GF-D8 (cell line): Measurements from ENCODE around the gene RPGR.

ENCODE experiments used
- DNase-seq: peaks from one replicate; lab custom pipeline; 2025; lab: John Stamatoyannopoulos, UW

The RPGR gene

DNA sequence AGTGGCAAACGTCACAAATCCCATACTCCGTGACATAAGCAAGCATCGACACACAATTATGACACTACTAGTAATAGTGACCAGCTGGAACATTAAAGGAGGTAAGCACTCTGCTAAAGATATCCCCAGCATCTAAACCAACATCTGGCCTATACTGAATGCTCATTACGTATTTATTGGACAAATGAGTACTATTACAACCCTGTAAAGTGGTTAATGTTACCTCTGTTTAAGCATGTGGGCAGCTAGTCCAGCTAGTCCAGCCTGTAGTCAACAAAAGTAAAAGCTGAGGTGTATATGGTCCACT lies 419 bp upstream of the RPGR start:
- no peak for DNase-seq

DNA sequence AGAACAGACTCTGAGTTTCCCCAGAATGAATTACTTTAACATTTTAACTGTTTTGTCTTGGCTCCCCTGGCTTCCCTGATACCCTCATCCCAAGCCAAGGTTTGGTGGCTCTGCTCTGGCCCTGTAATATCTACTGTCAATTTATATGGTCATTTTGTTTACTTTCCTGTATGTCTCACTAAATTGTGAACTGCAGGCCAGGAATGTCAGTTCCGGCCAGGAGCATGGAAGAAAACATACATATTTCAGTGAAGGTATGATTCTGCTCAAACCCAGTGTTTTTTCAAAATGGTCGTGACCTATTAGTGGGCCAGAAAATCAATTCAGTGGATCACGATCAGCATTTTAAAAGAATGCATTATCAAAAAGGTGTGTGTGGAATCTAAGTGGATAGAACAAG lies 1.2 kb downstream of the RPGR start:
- no peak for DNase-seq

DNA sequence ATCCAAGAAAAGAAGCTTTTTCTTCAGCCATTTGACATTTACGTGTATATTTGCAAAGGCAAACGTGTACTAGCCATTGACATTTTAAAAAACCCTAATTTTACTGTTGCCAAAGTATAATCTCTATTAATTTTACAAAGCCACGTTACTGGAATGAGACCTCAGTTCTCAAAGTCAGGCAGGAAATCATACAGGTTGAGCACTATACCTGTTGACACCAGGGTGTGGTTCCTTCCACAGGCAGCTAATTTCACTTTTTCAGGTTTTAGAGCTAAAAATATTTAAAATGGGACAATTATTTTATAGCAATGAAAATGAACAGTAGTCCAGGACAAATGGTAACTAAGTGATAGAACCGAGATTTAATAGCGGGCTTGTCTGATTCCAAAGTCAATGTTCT lies 6.5 kb downstream of the RPGR start:
- DNase-seq, result no peak

DNA sequence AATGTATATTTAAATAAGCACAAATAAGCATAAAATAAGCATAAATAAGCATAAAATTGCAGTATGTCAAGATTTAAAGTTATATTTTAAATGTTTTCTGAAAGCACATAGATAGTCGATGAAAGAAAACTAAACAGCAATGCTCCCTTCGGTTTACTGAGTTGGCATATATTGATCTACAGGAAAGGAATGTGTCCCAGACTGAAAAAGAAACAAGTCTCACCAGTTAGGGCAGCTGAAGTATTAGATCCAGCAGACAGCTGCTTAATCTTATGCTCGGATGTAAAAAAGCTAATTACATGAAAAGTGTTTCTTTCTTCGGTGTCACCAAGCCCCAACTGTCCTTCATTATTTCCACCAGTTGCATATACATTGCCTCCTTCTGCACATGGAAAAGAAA lies 8.7 kb downstream of the RPGR start:
- no peak for DNase-seq

DNA sequence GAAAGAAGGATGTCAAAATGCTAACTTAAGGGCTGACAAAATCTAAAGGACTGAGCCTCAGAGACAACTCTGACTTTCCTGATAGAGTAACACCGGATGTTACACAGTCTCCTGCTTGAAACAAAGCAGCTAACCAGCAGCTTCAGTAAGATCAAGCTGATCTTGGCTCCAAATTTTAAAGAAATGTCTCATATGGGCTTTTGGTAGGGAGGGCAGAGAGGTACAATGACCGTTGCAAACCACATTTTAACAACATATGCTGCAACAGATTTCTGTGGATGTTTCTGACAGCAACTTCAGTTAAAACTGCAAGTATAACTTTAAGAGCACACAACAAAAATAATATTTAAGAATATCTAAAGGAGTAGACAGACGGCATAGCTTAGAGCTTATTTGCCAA lies 9.1 kb downstream of the RPGR start:
- DNase-seq, result peak; percentile 85

DNA sequence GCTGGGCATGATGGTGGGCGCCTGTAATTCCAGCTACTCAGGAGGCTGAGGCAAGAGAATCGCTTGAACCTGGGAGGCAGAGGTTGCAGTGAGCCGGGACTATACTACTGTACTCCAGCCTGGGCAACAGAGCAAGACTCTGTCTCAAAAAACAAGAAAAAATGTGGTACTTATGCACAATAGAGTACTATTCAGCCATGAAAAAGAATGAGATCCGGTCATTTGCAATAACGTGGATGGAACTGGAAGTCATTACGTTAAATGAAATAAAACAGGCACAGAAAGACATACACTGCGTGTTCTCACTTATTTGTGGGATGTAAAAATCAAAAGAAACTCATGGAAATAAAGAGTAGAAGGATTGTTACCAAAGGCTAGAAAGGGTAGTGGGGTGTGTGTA lies 12.1 kb downstream of the RPGR start:
- no peak for DNase-seq

DNA sequence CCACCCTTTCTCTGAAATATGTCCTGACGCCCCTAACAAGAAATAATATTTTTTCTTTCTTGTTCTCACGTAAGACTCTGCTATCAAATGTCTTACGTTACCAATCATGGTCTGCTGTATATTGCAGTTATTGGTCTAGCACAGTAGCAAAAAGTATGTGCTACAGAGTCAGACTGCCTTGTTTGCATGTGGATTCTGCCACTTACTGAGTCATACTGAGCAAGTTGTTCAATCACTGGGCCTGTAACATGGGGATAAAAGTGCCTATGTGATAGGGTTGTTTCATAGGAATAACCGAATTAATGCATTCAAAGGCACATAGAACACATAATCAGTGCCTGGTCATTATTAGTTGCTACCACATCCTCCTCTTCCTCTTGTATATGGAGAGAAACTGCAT lies 14.1 kb downstream of the RPGR start:
- no peak for DNase-seq

DNA sequence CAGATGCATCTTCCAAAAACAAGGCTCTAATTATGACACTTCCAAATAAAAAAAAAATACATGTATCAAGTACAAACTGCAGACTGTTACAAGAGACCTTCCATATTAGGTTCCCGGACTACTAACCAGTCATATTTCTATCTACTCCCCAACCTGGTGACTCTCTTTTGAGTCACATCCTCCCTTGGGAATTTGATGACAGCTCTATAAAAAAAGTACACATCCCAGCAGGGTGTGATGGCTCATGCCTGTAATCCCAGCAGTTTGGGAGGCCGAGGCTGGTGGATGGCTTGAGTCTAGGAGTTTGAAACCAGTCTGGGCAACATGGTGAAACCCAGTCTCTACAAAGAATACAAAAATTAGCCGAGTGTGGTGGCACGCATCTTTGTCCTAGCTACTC lies 14.9 kb downstream of the RPGR start:
- DNase-seq, result no peak

DNA sequence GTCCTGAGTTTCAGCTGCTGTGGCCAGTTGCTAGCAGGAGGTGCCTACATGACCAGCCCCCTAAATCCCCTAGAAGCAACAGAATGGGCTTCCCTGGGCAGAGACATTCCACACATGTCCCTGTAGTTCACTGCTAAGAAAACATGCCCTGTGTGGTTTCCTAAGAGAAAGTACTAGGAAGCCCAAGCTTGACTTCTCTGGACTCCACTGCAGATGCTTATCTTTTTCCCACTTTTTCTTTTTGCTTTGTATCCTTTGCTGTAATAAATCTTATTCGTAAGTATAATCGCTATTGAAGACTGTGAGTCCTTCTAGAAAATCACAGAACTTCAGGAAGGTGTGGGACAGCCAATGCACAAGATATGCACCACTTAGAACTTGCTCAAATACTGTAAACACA lies 15.6 kb downstream of the RPGR start:
- no peak for DNase-seq

DNA sequence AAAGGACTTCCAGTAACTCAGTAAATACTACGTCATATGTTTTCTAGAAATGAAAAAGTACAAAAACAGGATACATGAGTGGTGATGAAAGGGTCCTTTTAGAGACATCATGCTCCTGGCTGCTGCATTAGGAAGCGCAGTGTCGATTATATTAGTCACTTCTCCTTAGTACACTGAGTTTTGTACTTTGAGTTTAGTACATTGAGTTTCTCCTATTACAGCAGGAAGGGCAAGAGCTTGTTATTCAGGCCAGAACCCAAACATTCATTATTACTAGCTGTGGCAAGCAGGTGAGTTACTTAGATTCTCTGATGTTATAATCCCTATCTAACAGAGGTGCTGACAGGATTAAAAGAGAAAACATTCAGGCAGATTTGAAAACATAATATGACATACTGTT lies 21.3 kb downstream of the RPGR start:
- DNase-seq, result no peak

DNA sequence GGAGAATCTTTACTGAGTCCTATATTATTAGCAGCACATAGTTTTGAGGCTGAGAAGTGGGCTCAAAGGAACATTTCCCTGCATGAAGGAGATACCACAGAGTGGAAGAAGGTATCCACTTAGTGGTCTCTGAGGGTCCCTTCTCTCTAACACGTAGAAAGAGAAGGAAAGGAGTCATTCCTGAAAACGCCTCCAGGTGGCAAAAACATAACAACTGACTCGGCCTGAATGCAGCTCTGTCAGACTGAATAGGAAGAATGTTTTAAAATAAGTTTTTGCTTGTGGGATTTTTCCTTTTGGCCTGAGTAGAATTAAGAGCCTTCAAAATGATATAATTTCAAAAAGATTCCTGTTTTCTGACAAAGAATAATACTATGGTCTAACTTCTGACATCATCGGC lies 23.3 kb downstream of the RPGR start:
- no peak for DNase-seq

DNA sequence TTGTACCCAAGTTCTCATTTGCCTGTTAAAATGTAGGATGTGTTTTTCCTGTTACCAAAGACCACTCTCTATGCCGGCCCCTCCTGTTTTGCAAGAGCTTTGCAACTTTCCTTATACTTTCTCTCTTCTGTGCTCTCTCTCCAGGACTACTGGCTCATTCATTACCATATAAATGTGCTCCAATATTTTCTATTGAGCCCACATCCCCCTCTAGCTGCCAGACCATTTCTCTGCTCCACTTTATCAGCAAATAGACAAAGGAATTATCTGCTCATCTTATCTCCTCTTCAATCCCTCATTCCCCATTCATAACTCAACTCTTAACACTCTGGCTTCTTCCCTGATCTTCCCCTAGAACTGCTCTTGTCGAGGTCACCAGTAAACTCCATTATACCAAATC lies 33.6 kb downstream of the RPGR start:
- no peak for DNase-seq

DNA sequence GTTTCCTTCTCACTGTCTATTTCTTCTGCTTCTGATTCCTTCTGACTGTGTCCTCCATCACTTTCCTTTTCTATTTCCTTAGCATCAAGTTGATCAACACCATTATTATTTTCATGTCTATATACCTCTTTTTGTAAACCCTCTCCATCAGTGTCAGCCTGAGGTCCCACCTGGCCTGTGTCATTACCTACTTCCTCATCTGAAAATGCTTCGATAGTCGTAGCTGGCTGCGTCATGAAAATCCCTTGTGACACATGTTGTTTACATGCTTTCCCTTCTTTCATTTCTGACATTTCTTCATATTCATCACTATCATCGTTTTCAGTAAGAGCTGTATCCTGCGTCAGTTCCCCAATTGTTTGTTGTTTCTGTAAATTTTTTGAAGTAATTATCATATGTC lies 39.6 kb downstream of the RPGR start:
- no peak for DNase-seq

DNA sequence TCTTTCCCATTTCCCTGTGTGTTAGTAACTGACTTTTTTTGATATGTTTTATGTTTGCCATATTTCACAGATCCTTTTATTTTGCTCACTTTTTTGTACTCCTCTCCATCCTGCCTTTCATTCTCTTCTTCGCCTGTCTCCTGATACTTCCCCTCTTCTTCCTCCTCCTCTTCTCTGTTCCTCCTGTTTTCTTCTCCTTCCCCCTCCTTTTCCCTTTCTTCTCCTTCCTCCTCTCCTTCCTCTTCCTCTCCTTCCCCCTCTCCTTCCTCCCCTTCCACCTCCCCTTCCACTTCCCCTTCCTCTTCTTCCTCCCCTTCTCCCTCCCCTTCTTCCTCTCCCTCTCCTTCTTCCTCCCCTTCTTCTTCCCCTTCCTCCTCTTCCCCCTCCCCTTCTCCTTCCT lies 41.7 kb downstream of the RPGR start:
- DNase-seq, result no peak

DNA sequence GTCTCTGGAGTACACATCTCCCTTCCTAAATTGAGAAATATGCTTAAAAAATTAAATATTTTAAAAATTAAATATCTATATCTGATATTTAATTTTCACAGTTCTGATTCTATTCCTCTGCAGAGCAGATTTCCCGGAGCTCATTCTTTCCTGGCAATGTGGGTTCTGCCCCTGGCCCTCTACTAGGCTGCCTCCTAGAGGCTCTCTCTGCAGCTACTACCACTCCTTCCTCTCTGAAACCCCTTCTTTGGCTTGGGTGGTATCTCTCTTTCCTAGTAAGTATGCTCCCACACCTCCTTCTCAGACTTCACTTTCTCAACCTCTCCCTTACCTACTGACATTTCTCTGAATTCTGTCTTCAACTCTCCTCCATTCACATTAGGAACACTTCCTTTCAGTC lies 45.3 kb downstream of the RPGR start:
- no peak for DNase-seq

DNA sequence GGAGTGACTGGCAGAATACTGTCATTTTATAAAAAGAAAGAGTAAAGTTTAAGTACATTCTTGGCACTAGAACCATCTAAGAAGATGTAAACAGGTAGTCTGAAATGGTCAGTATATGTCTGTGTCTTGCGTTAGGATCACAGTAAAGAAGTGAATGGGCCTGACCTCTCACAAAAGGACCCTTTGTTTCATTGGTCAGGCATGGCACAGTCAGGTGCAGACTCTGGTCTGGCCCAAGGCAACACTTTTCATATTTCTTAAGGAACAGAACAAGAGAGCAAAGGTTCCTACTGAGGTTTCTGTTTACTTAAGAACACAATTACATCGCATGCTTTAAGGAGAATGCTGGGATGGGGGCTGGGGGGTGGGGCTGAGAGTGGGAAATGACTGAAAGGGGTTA lies 48.1 kb downstream of the RPGR start:
- DNase-seq, result no peak

DNA sequence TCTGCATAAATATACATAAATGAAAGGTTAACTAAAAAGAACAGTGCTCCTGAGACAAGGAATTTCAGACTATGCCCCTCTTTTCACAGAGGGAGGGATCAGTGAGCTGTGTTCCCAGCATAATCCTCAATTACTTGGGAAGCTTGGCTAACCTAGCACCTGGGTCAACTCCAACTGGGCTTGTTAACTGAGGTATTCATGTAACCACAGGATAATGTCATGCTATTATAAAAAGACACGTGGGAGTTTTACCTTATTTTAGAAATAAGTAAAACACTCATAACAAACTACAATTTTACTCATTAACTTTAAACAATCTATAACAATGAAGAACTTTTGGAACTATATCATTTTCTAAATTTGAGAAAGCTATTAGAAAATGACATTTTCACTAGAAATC lies 48.6 kb downstream of the RPGR start:
- no peak for DNase-seq

DNA sequence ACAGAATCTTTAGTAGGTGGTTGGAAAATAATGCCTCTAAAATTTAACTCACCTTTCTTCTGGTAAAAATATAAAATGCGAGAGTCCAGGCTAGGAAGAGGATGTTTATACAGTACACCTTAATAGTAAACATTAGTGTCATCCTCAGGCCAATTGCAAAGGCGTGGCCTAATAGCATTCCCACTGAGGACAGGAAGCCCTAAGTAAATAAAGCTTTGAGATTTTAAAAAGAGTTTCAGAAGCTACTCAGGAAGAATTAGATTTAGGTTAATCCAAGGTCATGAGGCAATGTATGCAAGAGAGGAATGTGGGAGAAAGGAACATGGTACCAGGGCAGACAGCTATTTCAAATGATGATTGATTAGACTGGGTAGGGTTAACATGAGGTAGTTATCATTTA lies 49.5 kb downstream of the RPGR start:
- no peak for DNase-seq

DNA sequence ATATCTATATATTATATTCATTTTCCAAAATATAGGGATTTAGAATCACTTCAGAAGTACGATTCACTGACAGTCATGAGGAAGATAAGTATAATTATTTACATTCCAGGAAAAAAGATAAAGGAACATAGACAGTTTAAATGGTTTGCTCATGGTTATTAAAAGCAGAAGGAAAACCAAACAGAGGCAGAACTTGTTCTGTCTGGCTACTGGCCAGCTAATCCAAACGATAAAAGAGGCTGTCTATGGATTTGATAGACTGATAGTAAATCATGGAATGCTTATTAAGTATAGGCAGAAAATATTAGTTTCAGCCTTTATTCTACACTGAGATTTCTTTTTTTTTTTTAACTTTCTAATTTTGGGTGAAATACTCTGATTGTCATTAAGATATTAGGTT lies 50.2 kb downstream of the RPGR start:
- DNase-seq, result no peak

DNA sequence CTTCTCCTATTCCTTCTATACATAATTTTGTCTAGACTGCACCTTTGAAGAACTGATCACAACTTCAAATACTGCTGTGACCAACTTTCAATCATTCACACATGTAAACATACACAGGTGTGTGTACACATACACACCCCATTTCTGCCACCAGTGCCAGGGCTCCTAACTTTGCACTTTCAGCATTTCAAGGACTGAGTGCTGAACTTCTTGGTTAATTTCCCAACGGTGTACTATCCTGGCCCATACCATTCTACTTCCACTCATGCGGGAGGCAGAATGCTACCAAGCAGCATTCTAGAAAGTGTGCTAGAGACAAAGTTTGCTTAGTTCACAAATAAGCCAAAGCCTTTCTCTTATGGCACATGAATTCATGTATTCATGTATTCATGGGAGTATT lies 51.2 kb downstream of the RPGR start:
- no peak for DNase-seq

DNA sequence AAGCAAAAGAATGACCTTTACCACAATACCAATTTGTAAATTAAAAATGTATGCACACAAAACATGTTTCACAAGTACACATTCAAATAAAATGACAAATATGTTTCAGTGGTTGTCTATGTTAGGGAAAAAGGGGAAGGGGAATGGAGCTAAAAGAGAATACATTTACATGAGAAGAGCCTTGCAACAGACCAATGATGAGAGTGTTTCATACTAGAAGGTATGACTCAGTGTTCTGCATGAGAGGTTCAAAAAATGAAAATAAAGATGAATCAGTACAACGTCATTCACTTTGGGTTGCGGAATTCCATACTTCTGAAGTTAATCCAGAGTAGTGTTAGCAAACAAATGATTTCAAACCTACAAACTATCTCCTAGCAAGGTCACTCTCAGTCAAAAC lies 51.7 kb downstream of the RPGR start:
- DNase-seq, result no peak

DNA sequence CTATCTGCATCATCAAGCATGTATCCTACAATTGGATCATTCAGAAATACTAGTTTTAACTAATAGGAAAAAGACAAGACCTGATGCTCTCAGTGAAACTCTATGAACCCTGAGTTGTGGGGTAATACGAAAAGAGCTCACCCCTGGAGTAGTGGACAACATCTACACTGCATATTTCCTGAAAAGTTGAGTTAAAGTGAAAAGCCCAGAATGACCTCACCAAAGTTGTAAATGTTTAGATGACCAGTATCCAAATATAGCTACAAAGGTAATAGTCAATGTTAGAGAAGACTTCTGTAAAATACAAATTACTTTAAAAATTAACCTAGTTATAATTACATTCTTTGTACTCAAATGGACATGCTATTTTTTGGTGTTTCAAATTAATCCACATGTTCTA lies 53.9 kb downstream of the RPGR start:
- no peak for DNase-seq

DNA sequence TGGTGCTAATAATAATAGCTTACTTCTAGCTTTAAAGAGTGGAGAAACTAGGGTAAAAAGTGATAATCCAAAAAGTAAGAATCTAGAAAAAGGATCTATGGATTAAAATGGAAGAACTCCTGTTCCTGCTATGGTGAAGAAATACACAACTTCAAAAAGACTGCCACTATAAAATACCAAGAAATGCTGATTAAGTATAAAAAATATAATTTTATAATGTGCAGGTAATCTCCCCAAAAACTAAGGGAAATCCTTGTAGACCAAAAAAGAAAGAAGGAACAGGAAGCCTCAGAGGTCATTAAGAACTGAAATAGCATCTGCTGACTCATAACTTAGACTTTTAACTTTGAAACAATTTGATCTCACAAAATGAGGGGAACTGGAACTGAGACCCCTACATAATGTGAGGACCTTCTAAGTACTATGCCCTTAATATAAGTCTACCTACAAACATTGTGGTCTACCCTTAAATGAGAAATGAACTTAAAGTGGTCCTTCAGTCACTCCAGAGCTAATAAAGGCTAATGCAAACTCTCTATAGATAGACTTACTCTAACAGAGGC lies 56.1 kb downstream of the RPGR start:
- no peak for DNase-seq

DNA sequence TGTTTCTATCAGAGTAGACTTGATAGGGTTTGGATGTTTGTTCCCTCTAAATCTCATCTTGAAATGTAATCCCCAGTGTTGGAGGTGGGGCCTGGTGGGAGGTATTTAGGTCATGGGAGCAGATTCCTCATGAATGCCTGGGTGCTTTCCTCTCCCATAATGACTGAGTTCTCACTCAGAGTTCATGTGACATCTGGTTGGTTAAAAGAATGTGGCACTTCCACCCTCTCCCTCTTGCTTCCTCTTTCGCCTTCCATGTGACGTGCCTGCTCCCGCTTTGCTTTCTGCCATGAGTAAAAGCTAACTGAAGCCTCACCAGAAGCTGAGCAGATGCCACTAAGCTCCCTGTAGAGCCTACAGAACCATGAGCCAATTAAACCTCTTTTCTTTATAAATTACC lies 59.3 kb downstream of the RPGR start:
- DNase-seq, result no peak
